GM21360 (cell line): ENCODE measurements around the gene COL10A1.
"Not testable (repeated sequence)": the region's sequence is repeated elsewhere in the genome, so short reads cannot be mapped to it uniquely, and the experiment has no call there.

Experiments
- ATAC-seq: cut with Tn5 transposase; IDR thresholded peaks from one replicate; pipeline ENCODE4 v1.9.1; 2021; ENCODE audit warnings: mild to moderate bottlenecking, moderate library complexity; ENCODE audit not compliant: unreplicated experiment

Gene COL10A1

DNA sequence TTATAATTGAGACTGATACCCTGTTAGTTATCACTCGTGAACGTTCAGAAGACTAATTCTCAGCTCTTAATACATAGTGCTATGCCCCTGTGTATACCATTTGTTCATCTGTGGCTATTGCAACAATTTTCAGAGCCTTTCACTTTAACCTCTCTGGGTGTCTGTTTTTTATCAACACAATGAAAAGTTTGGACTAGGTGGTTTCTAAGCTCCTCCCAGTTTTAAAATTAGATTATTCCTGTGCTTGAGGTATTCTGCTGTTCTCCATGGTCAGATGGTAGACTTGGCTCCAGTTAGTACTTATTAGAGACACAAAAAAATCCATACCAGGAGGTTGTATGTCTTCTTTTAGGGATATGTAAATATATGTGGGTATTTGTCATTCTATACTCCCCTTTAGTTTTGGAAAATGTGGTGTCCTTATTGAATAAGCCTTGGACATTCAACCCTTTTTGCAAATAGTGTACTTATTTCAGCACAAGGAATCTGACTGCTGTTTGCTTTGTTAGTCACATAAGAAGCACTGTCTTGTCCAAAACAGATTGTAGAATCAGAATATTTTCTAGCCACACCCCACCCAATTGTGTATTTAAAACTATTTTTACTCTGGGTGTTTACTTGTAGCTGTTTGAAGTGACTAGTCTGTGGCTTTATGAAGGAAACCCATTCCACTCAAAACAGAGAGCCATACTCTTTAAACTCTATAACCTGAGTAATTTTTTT lies 2.0 kb upstream of the COL10A1 start:
- ATAC-seq, result no peak

DNA sequence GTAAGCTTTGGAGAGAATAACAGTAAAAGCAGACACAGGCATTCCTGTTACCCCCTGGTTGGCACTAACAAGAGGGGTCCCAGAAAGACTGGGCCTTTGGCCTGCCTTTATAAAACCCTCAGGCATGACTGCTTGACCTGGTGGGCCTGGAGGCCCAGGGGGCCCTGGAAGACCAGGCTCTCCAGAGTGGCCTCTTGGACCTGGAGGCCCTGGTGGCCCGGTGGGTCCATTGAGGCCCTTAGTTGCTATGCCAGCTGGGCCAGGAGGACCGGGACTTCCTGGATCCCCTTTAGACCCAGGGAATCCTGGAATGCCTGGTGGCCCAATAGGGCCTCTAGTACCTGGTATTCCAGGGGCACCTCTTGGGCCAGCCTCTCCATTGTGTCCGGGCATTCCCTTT lies 5.5 kb downstream of the COL10A1 start:
- no peak for ATAC-seq

DNA sequence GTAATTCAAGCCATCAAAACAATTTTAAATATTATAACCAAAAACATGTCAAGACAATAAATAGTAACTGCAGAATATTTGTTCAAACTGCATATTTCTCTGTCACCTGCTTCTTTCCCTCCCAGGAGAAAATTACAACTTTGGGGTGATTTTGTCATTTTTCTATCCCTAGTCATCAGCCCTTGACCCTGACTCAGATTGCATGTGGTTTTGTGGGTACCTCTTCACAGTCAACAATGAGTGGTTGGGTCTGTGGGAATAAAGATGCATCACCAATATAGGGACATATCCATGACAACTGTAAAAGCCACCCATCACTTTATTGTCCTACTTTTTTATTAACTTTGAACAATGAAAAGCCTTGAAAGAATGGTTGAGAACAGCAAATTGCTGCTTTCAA lies 7.3 kb downstream of the COL10A1 start:
- ATAC-seq, result no peak

DNA sequence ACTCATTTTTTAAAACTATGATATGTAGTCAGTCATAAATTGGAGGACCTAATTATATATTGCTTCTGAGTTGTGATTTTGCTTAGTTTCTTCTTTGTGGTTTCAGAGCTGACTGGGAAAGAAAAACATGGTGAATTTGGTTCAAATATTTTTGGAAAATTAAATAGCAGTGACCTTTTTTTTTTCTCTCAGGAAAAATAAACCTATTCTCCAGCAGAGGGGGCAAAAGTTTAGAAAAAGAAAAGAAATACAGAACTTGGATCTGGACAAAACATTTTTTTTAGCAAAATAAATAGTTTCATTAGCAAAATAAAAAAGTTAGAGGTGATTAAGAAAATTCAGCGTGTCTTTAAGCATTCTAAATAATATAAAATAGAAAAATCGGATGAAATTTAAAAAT lies 10.2 kb downstream of the COL10A1 start:
- ATAC-seq, result no peak

DNA sequence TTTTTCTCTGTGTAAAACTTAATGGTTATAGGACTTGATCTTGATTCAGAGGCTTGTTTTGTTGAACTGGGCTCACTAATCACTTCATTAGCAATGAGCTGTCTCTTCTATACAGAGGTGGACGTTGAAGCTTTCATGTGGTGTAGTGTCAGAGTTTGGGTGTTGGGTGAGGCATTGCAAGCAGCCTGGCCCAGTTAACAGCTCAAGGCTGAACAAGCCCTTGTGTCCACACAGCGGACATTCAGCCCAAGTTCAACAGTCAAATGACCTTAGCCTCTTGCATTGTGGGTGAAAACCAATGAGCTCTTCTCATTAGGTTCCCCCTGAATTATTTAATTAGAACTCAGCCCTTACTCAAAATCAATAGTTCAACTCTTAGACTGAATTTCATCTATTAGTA lies 12.5 kb downstream of the COL10A1 start:
- no peak for ATAC-seq

DNA sequence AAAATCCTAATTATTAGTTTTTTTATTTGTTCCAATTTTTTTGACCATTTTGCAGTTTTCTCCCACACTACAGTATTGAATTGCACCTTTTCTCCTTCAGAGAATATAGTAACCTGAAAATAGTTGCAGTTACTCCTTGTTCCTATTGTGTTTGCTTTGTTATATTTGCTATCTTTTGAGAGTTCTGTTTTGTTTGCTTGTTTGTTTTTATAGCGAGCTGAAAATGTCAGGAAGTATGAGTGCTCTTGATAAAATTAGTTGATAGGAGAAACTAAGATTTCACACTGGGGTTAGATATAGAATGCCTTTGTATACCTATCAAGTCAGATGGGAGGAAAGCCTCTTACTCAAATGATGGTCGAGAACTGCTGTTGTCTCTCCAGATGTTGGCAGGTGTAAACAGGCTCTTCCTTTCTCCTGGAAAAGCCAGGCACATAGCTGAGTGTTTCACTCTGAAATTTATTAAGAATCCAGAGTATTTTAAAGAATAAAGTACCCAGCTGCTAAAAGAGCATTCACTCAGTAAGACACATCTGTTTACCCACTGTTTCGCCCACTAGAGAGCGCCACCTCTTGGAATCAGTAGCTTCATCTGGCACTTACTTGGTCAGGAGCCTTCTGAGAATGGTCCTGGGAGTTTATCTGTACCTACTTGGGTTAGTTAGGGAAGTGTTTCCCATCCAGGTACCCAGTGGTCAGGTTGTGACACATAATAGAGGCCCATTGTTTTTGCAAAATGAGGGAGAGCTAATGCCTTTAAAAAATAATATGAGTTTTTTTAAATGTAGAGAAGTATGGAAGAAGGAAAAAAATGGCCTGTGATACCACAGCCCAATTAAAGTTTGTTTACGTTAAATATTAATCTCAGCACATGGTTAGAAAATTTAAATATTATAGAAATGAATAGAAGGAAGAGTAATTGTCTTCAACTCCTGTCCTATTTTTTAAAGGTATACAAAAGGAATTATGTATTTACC lies 14.1 kb downstream of the COL10A1 start:
- peak; percentile 79 for ATAC-seq

DNA sequence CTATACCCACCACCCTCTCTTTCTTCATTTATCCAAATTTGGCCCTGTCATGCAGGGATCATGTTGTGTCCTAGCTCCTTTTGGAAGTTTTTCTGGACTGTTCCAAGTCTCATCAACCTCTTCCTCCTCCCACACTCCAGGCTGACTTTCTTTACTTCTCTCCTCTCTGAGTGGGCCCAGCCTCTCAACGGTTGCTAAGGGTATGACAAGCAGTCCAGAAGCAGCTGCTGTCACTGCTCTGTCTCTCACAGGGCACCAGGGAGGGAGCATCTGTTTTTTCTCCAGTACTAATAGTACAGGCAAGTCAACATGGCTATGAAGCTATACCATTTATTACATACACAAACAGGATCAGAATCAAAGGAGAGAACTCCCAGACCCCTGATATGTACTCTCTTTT lies 17.1 kb downstream of the COL10A1 start:
- no peak for ATAC-seq

DNA sequence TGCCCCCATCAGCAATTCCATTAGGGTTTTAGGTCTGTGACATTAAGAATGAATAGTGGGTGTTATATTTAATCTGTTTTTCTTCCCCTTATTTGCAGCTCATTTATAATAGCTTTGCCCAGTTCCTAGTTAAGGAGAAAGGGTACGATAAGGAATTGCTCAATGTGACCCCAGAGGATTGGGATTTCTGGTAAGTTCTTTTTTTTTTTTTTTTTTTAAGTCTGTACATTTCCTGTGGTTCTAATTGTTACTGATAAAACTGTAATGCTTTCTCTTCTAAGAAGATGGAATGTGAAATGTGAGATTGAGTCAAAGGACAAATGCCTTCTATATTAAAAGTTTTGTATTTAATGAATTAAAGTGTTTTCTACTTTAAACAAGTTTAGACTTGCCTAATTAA lies 19.8 kb downstream of the COL10A1 start:
- ATAC-seq, result no peak

DNA sequence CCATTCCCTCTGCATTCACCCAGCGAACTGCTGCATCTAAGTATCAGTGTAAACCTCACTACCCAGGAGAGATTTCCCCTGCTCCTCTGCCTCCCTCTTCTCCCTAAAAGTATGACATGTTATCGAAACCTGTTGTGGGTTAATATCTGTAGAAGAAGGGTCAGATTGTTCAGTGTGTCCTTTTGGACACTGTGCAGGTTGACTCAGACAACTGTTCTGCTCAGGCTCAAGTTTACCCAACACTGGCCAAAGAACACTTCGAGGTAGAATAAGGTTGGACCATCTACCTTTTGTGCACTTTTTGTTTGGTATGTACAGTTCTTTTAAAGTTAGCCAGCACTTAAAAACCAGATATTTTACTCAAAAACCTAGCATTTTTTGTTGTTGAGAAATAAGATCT lies 20.7 kb downstream of the COL10A1 start:
- ATAC-seq, result no peak

DNA sequence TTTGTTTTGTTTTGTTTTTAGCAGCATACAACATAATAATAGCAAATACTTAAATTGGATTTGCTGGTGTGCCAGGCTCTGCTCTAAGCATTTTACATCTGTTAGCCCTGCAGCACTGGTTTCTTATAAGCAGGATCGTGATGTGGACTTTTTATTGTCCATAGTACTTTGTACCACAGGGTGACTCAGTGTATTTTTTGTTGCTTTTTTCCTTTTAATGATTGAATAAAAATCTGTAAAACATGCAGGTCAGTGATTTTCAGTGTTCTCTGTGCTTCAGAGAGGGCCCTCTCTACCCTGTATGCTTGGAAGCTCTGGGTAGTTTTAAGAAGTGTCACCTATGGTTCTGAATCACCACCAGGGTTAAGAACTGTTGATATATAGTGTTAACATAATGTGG lies 21.3 kb downstream of the COL10A1 start:
- ATAC-seq, result no peak

DNA sequence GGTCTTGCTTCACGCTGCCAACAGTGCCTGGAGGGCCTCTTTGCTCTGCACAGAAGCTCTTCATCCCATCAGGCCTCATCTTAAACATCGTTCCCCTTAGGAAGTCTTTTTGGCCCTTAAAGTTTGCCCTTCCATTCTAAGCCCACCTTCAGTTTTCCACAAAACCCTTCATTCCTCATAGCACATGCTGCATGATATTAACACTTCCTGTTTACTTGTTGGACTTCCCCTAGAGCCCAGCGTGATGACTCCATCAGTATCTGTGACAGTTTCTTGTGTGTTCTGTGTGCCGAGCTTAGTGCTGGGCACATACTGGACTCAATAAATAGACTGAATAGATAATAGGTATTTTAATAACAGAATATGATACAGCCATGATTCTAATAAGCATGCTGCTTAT lies 23.1 kb downstream of the COL10A1 start:
- ATAC-seq, result no peak

DNA sequence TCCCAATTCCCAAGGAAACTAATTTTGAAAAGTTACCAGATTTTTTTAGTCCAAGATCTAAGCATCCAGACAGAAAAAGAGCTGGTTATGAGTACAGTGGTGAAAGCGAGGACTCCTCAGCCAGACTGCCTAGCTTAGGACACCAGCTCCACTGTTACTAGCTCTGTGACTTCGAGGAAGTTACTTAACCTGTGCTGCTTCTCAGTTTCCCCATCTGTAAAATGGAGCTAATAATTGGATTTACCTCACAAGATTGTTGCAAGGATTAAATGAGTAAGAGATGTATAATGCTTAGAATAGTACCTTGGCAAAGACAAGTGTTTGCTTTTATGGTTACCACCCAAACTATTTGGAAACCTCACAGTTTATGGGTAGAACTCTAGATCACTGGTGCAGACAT lies 24.1 kb downstream of the COL10A1 start:
- ATAC-seq, result no peak

DNA sequence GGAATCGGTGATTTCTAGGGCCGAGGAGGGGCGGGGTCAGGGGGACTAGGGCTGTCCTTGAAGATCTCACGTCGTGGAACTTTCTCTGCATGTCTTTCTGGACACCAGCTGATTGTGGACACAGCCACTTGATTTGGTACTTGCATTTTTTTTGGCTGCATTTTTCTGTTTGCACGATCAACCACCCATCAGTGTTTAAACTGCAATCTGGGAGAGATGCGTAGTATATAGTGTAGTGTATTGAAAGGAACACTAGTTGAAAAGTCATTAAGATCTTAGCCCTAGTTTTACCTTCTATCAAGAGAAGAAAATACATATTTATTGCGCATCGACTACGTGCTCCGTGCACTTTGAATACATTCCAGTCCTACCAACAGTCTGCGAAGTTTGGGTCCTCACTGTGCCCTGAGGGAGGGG lies 24.6 kb downstream of the COL10A1 start:
- ATAC-seq, result no peak

DNA sequence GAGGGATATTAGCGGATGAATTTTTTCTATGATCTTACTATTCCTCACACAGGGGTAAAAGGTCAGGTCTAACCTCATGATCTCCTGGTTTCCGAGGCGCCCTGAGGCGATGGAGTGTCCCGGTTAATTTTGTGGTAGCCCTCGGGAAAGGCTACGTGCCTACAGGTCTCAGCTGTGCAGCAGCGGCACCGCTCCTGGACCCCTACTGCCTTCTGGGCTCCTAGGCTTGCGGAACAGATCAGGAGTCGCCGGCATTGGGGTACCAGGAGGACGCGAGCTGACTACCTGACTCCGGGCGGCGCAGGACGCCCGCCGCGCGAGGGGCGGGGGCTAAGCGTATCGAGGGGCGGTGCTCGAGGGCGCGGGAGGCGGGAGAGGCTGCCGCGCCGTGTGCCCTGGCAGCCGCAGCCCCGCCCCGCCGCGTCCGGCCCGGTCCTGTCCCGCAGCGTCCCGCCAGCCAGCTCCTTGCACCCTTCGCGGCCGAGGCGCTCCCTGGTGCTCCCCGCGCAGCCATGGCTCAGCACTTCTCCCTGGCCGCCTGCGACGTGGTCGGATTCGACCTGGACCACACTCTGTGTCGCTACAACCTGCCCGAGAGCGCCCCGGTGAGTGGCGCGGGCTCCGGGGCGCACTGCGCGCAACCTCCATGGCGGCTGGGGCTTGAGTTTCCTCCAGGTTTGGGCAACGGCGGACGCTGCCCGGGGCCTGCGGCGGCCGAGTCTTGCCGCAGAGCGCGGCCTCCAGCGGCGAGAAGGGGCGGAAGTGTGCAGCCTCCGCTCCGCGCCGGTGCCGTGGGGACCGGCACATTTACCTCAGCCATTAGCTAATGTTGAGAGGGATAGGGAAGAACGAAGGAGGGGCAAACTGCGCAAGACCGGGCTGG lies 25.3 kb downstream of the COL10A1 start, which contains the start of gene NT5DC1:
Gene NT5DC1, plus strand, starts transcription at position 435 of the 883 bp plus-strand sequence. Its CDS starts 78 bp downstream, at position 513.
- peak; percentile 83 for ATAC-seq

DNA sequence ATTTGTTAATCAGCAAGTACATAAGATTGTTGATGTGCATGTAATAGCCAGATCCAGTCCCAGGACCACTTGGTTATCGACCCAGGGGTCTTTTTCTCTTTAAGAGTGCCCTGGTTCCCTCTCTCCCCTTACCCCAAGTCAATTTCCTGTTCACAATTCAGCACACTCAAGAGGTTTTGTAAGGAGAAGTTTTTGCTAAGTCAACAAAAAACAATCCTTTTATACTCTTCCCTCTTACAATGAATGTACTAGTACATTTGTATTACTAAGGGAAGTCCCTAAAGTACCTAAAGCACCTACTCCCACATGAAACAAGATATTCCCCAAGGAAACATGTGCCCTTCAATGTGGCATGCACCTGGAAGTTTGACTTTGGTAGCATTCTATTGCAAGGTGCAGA lies 26.9 kb downstream of the COL10A1 start:
- ATAC-seq, result no peak

DNA sequence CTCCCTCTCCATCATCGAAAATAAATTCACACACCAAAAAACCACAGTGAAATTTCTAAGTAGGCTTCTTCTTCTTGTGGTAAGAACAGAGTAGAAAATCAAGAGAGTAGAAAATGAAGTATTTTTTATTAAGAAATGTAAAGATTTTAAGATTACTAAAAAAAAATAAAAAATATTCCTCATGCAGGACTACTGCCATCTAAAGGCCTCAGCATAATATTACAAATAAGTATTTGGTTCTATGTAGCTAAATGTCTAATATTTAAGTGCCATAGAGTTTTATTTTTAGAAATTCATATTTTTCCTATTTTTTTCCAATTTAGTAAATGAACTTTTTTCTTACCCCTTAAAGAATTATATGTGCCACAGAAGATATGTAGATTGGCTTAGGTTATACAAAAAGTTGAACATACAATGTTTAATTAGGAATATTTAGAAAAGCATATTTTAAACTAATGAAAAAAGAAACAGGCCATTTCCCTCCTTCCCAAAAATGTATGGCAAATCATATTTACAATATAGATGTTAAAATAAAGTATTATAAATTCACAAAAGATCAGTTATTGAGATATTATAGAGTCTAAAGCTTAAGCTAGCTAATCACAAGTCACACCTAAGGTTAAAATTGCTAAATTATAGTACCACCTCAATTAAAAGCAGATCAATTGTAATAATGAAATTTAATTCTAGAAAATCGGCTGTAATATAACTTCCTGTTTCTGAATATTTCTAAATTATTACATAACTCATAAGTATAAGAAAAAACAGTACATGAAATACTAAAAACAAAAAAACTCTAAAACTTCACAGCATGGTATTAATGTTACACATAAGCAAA lies 28.7 kb downstream of the COL10A1 start:
- ATAC-seq, result no peak

DNA sequence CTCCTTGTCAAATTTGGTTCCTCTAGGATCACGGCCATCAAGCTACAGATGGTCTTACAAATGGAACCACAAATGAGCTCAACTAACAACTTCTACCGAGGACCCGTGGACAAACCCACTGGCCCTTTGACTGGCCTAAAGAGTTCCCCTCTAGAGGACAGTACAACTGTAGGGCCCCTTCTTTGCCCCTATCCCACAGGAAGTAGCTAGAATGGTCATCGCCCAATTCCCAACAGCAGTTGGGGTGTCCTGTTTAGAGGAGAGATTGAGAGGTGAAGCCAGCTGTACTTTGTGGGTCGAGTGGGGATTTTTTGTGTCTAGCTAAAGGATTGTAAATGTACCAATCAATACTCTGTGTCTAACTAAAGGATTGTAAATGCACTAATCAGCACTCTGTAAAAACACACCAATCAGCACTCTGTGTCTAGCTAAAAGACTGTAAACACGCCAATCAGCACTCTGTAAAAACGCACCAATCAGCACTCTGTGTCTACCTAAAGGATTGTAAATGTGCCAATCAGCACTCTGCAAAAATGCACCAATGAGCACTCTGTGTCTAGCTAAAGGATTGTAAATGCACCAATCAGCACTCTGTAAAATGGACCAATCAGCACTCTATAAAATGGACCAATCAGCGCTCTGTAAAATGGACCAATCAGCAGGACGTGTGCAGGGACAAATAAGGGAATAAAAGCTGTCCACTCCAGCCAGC lies 29.7 kb downstream of the COL10A1 start:
- not testable (repeated sequence) for ATAC-seq

DNA sequence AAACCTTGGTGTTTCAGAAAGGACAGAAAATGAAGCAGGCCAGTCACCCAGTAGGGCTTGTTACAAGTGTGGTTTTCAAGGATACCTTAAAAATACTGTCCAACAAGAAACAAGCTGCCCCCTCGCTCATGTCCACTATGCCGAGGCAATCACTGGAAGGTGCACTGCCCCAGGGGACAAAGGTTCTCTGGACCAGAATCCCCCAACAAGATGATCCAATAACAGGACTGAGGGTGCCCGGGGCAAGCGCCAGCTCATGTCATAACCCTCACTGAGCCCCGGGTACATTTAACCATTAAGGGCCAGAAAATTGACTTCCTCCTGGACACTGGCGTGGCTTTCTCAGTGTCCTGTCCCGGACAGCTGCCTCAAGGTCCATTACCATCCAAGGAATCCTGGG lies 31.9 kb downstream of the COL10A1 start:
- ATAC-seq, result no peak

DNA sequence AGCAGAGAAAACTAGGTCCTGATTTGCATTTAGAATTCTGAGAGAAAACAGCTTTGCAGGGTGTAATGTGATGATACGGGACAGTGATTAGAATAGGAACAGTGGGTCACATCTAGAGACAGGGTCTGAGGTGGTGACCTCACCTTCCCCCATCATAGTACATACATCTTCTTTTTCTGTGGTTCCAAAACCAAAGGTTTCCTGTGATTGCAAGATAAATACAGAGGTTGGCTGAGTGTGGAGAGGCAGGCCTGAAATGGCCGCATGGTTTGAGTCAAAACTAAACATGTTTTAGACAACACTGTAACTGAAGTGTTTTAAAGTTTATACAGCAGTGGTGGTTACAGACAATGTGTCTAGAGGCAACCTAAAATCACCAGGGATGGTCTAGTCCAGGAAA lies 35.7 kb downstream of the COL10A1 start:
- ATAC-seq, result peak; percentile 49
